HG02642 (cell line): ENCODE results near the gene SH2B2.
"Not testable (repeated sequence)": the region's sequence is repeated elsewhere in the genome, so short reads cannot be mapped to it uniquely, and the experiment has no call there.

Source experiments
- ATAC-seq: cut with Tn5 transposase; IDR thresholded peaks from one replicate; pipeline ENCODE4 v1.9.1; 2021; ENCODE audit warnings: mild to moderate bottlenecking; ENCODE audit not compliant: unreplicated experiment, poor library complexity

SH2B2 gene

DNA sequence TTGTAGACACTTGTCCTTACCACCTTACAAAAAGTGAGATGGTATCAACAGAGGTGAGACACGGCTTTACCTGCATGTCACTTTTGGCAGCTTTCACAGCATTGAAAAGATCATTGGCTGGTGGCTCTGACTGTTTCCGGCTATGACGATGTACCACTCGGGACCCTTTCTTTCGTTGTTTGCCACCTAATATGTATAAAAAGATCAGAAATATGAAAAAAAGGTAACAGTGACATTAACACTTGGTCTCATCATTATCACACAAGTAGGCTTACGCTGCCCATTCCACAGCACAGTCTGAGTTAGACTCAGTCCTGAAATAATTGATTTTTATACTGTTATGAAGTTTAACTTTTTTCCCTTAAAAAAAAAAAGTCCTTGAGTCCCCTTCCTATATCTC lies 40.5 kb downstream of the SH2B2 start:
- not testable (repeated sequence) for ATAC-seq

DNA sequence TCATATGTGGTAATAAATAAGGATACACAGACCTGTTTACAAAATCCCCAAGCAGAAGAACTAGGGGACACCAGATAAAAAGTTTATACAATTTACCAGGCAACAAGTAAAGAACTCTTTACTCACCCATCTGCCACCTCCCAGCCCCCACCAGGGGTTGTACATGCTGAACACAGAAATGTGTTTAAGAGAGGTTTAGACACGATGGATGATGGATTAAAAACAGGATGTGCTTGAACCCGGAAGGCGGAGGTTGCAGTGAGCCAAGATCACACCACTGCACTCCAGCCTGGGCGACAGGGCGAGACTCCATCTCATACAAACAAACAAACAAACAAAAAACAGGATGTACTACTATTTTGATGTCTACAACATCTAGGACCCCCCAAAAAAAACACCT lies 42.2 kb downstream of the SH2B2 start:
- ATAC-seq, result not testable (repeated sequence)

DNA sequence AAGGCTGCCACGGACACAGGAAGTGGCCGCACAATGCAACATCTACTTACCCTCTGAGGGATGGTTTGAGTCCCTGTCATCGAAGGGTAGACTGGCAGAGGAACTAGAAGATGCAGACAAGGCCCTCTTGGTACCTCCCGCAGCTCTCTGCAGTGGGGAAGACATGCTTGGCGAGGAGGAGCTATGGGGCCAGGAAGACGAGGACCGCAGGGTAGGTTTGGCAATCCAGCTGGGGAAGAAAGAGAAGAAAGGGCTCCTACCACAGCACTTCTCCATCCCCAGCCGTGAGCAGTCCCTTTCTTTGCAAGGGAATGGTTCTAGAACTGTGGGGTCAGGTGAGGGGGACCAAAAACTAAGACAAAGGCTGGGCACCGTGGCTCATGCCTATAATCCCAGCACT lies 42.7 kb downstream of the SH2B2 start:
- not testable (repeated sequence) for ATAC-seq

DNA sequence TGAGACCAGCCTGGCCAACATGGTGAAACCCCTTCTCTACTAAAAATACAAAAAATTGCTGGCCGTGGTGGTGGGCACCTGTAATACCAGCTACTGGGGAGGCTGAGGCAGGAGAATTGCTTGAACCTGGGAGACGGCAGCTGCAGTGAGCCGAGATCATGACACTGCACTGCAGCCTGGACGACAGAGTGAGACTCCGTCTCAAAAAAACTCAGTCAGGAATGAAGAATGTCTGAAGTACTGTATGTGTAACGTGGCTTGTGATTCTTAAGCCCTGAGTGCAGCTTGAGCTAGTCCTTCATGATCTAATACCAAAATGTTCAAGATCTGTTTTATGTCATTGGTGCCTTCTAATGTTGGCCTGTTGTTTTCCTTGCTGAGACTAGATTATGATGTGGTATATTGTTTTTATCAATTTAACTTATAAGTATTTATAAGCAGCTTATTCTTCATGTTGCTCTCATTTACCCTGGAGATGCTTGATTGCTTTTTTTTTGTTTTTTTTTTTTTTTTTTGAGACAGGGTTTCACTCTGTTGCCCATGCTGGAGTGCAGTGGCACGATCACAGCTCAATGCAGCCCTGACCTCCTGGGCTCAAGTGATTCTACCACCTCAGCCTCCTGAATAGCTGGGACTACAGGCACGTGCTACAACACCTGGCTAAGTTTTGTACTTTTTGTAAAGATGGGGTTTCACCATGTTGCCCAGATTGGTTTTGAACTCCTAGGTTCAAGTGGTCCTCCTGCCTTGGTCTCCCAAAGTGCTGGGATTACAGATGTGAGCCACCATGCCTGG lies 44.2 kb downstream of the SH2B2 start:
- ATAC-seq, result not testable (repeated sequence)

DNA sequence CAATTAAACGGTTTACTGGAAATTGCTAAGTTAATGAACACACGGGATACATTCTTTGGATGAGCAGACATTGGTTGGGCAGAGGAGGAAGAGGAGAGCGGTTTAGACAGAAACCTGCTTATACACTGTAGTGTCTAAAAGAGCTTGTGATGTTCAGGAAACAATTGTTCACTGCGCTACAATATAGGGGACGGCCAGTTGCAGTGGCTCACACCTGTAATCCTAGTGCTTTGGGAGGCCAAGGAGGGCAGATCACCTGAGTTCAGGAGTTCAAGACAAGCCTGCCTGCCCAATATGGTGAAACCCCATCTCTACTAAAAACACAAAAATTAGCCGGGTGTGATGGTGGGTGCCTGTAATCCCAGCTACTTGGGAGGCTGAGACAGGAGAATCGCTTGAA lies 48.9 kb downstream of the SH2B2 start:
- not testable (repeated sequence) for ATAC-seq

DNA sequence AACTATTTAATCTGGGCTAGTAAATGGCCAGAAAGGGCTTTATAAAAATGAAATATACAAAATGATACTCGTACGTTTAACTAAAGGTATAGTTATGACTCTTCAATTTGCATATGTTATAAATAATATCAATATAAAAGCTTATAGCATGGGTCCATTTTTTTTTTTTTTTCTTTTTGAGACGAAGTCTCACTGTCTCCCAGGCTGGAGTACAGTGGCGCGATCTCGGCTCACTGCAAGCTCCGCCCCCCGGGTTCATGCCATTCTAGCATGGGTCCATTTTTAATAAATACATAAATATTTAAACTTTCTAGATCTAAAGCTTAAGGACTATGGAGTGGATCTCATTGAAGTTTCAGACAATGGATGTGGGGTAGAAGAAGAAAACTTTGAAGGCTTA lies 50.3 kb downstream of the SH2B2 start:
- not testable (repeated sequence) for ATAC-seq

DNA sequence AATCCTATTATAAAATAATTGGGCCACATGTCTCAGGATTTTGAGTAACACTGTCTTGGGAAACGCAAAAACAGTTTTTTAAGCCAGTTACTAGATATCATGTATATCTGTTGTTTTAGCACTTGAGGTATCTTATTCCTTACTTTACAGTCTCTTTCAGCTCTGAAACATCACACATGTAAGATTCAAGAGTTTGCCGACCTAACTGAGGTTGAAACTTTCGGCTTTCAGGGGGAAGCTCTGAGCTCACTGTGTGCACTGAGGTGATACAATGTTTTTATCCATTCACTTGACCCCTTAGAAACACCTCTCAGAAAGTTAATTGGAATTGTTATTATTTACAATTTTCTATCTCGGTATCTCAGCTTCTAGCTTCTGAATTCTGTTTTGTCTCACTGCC lies 50.8 kb downstream of the SH2B2 start:
- ATAC-seq, result not testable (repeated sequence)

DNA sequence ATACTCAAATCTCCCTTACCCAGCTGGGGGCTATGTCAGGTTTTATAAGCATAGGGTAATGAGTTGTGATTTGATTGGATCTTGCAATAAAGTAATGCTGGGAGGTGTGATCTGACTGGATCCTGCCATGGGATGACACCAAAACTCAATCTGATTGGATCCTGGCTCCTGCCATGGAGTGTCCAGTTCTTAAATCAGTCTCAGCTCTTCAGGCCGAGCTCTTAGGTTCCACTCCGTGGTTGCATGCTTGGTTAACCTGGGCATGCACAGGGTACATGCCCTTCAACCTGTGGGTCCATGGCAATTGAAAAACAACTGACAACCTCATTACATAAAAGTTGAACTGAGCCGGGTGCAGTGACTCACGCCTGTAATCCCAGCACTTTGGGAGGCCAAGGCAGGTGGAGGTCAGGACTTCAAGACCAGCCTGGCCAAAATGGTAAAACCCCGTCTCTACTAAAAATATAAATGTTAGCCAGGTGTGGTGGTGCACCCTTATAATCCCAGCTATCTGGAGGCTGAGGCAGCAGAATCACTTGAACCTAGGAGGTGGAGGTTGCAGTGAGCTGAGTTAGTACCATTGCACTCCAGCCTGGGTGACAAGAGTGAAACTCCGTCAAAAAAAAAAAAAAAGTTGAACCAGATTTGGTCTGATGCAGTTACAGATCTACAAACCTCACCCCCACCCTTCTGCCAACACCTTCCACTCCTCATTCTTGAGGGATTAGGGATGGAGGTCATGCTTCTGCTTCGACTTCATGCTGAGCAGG lies 54.1 kb downstream of the SH2B2 start:
- ATAC-seq, result not testable (repeated sequence)

DNA sequence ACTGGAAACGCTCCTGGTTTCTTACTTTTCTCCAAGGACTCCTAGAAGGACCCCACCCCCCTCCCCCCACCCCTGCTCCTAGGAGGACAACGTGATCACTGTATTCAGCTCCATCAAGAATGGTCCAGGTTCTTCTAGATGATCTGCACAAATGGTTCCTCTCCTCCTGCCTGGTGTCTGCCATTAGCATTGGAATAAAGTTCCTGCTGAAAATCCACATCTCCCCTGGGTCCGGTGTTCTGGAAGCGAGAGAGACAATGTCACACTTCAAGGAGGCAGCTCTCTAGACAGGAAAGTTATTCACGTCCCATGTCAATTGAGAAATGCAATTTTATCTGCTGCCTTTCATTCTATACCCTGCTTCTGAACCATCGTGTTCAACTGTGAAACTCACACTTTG lies 60.3 kb downstream of the SH2B2 start:
- ATAC-seq, result not testable (repeated sequence)

DNA sequence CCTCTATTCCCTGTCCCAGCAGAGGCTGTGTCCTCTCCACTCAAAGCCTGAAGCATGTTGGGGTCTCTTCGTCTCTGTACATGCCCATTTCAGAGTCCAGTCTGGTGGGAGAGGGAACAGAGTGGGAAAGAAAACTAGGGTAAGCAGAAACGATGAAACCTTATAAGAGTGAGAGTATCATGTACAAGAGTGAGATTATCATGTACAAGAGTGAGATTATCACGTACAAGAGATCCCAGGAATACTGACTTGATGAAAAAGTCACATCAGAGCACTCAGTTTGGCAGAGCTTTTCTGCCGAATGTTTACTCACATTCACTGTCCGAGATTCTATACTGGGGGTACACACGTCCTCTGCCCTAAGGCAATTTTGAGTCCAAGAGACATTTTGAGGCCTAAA lies 69.7 kb downstream of the SH2B2 start, which contains the start of gene SPDYE6:
Gene SPDYE6 (minus strand): TSS at position 101 of the 400 bp plus-strand sequence. CDS start 421 bp downstream, outside the sequence.
- ATAC-seq, result not testable (repeated sequence)

DNA sequence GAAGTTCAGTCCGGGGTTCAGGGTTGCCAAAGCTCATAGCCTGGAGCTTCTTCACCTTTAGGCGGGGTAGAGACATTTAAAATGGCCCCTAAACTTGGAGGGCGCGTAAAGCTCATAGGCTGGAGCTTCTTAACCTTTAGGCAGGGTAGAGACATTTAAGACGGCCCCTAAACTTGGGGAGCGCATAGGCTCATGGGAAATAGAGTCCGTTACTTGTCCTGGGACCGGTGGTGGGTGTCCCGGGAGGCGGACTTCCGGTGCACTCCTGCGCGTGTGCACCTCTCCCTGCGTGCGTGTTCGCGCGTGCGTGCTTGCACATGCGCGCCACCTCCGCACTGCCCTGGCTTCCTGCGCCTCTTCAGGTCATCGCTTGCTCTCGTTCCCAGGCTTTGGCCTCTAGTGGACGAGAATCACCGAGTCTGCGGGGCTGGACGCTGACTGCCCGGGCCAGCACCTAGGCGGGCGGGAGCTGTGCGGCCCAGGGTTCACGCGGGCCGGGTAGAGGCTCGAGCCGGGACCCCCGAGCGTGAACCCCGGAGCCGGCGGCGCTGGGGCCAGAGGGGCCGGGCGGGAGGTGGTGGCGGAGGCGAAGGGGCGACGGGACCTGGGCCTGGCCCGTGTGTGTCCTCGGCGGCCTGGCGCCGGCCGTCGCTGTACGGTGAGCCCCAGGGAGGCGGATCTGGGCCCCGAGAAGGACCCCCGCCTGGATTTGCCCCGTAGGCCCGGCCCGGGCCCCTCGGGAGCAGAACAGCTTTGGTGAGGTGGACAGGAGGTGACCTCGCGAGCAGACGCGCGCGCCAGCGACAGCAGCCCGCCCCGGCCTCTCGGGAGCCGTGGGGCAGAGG lies 77.1 kb downstream of the SH2B2 start:
- peak; percentile 98 for ATAC-seq

DNA sequence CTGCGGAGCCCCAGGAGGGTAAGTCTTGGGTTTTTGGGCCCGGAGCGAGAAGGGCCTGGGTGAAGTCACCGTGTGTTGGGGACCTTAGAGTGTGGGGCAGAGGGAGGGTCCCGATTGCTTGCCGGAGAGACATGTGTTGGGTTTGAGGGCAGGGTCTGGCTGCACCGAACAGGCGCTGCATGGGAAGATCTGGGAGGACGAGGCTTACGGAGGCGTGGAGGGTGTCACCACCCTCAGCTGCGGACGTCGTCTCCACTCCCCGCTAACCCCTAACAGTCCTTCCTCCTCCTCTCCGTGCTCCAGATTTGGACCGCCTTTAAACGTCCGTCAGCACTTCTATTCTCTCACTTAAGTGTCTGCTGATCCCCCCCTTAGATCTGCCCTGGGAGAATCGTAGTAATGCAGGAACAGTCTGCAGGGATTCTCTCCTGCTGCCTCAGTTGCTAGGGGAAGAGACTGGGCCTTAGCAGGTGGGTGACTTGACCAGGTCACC lies 77.8 kb downstream of the SH2B2 start:
- not testable (repeated sequence) for ATAC-seq

DNA sequence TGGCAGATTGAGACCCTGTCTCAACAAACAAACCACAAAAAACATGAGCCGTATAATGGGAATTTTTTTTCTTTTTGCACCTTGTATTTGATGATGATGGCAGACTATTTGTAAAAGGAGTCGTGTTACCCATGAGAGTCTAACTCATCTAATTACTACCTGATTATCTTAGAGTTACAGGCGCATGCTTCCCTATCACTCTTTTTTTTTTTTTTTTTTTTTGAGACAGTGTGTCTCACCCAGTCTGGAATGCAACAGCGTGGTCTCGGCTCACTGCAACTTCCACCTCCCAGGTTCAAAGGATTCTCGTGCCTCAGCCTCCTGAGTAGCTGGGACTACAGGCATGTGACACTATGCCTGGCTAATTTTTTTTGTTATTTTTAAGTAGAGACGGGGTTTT lies 78.7 kb downstream of the SH2B2 start:
- ATAC-seq, result not testable (repeated sequence)

DNA sequence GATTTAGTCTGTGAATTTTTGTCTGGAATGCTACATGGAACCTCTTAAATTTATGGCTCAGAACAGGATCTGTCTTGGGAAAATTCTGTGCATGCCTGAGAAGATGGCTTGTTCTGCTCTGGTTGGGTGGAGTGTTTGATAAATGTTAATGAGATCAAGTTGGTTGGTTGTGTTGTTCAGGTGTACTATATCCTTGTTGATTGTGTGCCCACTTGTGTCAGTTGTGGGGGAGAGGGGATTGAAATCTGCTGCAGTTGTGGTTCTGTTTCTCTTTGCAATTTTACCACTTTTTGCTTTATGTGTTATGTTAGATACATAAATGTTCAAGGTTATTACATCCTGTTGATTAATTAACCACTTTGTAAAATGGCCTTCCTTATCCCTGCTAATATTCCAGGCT lies 83.4 kb downstream of the SH2B2 start:
- ATAC-seq, result not testable (repeated sequence)
